VCaP (cell line): ENCODE results near the gene ENOX2.

Experiments
- H3K27ac ChIP-seq: fragments of 450-650 bp; 2 replicates; pipeline ENCODE4 v1.5.1; 2017
- CTCF ChIP-seq: fragments of 450-650 bp; conservative IDR thresholded peaks from 2 replicates; pipeline ENCODE4 v1.5.1; 2017; ENCODE audit warnings: mild to moderate bottlenecking, moderate library complexity

The ENOX2 gene

GRCh38 chrX:130916636-130917422 is 13.8 kb upstream of the ENOX2 start:
- TF ChIP-seq CTCF, result peak; percentile 73
- no peak overlapping the region for H3K27ac ChIP-seq

GRCh38 chrX:130915302-130915701 is 12.3 kb upstream of the ENOX2 start:
- TF ChIP-seq CTCF, result no peak
- H3K27ac ChIP-seq, result no peak overlapping the region

- no peak overlapping the region for H3K27ac ChIP-seq
- no peak for TF ChIP-seq CTCF
Measured at GRCh38 chrX:130909469-130910136, 6.6 kb upstream of the ENOX2 start.

- H3K27ac ChIP-seq, result no peak overlapping the region
- no peak for TF ChIP-seq CTCF
Measured at GRCh38 chrX:130906776-130907175, 3.8 kb upstream of the ENOX2 start.

- peak overlapping the region; percentile 77 for H3K27ac ChIP-seq
- no peak for TF ChIP-seq CTCF
Measured at GRCh38 chrX:130902446-130902782, 595 bp downstream of the ENOX2 start.

- peak overlapping the region; percentile 47 for H3K27ac ChIP-seq
- no peak for TF ChIP-seq CTCF
Measured at GRCh38 chrX:130896802-130897501, 6.1 kb downstream of the ENOX2 start.

GRCh38 chrX:130896026-130896425 is 7.0 kb downstream of the ENOX2 start:
- H3K27ac ChIP-seq, result peak overlapping the region; percentile 47
- TF ChIP-seq CTCF, result no peak
